HG03039 (cell line): ENCODE results near the gene SYNJ2.

Experiments
- ATAC-seq: cut with Tn5 transposase; IDR thresholded peaks from one replicate; pipeline ENCODE4 v1.9.1; 2021; ENCODE audit warnings: mild to moderate bottlenecking, moderate library complexity; ENCODE audit not compliant: unreplicated experiment

The SYNJ2 gene

GRCh38 chr6:158024566-158025297 is 43.1 kb downstream of the SYNJ2 start:
- ATAC-seq, result no peak

DNA sequence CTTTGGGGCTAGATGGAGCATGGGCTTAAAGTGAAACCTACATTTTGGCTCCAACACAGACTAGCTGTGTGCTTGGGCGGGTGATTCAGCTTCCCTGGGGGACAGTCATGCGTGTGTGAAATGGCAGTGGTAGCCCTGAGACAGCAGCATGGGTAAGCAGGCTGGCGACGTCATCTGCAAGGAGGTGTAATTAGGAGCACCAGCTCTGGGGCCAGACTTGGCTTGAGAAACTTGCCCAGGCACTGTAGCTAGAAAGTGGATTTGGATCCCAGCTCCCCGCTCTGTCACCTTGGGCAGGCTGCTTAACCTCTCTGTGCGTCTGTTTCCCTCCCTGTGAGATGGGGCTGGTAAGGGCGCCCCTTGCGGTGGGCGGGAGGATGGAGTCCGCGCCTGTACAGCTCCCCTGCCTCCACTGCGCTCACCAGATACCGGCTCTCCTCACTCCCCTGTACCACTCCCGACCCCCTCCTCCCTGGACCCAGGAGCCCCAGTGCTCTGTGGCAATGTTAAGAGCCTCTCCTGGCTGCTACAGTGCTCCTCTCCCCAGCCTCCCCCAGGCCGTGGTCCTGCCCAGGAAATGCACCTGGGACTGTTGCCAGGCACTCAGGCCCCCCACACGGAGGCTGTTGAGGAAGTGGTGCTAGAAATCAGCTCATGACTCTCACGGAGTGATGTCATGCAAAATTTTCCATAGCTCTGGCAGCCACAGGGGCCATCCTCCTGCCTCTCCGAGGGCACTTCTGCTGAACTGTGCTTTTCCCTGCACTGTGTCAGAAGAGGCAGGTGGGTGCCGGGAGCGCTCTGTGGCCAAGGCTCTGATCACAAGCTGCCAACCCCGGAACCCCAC is 44.6 kb downstream of the SYNJ2 start:
- peak; percentile 76 for ATAC-seq

- no peak for ATAC-seq
These were observed 45.4 kb downstream of the SYNJ2 start for GRCh38 chr6:158026901-158027589.

DNA sequence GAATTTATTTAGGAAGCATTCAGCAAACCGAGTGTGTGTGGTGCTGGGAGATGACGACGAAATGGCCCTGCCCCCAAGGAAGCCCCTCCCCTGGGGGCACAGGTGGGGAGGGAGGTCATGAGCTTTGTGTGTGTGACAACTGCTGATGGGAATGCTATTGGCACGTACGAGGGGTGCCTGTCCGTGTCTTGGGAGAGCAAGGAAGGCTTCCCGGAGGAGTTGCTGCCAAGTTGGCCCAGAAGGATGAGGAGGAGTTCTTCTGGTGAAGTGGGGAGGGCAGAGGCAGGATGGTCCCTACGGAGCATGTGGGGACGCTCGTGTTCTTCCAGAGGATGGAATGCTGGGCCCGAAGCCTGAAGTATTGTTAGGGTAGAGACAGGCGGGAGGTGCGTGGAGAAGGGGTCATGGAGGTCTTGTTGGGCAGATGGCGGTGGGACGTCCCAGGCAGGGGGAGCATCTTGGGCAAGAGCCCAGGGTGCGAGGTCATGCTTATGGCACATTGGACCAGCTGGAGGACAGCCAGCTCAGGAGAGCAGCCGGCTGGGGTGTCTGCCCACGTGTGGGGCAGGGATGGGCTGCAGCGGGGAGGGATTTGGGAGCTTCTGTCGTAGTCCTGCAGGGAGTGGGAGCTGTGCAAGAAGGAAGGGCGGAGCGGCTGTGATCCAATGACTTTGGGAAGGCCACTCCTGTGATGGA is 46.1 kb downstream of the SYNJ2 start:
- ATAC-seq, result no peak

- no peak for ATAC-seq
These were observed 46.8 kb downstream of the SYNJ2 start for GRCh38 chr6:158028421-158028820.

DNA sequence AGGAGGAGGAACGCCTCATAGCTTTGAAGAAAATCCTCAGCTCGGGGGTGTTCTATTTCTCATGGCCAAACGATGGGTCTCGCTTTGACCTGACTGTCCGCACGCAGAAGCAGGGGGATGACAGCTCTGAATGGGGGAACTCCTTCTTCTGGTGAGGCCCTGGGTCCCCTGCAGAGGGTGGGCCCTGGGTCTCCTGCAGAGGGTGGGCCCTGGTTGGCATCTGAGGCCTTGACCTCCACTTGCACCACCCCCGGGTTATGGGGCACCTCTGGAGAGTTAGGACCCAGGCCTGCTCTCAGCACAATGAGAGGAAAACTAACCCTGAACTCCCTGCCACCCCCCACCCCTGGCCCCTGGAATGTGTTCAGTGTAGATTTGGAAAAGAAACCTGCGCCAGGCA is 47.2 kb downstream of the SYNJ2 start:
- no peak for ATAC-seq

DNA sequence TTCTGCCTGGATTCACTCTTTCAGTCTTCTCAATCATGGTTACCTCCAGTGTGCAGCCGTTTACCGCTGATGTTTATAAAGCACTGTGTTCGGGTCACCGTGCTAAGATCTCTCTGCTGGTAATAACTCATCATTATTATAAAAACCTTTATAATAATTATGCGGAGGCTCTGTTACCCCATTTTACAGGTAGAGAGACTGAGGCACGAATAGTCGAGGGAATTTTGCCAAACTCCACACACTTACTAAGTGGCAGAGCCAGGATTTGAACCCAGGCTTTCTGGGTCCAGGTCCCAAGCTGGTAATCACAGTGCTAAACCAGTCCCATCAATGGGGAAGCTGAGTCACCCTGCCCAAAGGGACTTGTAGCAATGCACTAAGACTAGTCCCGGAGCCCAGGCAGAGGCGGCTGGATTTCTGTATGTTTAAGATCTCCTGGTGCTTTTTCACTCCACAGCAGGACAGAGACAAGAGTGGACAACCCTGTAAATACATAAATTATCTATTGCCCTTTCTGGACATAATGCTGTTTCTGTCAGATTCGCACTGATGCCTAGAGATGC is 48.1 kb downstream of the SYNJ2 start:
- no peak for ATAC-seq

DNA sequence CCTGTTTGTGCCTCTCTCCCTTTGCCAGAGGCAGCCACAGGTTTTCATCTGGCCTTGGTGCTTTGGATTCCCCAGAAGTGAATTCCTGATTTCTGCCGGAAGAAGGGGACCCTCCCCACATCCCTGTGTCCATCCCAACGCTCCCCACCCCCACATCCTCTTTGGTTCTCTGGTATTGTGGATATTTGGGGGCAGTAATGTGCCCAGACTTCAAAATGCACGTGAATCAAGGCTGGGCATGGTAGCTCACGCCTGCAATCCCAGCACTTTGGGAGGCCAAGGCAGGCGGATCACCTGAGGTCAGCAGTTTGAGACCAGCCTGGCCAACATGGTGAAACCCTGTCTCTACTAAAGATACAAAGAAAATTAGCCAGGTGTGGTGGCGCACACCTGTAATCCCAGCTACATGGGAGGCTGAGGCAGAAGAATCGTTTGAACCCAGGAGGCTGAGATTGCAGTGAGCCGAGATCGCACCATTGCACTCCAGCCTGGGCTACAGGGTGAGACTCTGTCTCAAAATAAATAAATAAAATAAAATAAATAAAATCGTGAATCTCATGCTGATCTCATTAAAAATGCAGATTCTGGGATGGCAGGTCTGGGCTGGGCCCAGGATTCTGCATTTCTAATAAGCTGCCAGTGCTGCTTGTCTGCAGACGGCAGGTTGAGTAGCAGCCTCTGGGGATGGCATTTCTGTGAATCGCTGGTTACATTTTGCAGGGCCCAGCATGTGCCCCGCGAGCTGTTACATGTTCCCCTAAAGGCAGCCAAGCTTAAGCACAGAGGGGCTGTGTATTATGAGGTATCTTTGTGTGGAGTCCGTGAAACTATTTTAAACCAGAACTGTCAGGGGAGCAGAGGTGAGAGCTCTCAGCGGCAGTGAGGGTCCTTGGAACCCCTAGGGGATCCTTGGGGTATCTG is 49.0 kb downstream of the SYNJ2 start:
- no peak for ATAC-seq

DNA sequence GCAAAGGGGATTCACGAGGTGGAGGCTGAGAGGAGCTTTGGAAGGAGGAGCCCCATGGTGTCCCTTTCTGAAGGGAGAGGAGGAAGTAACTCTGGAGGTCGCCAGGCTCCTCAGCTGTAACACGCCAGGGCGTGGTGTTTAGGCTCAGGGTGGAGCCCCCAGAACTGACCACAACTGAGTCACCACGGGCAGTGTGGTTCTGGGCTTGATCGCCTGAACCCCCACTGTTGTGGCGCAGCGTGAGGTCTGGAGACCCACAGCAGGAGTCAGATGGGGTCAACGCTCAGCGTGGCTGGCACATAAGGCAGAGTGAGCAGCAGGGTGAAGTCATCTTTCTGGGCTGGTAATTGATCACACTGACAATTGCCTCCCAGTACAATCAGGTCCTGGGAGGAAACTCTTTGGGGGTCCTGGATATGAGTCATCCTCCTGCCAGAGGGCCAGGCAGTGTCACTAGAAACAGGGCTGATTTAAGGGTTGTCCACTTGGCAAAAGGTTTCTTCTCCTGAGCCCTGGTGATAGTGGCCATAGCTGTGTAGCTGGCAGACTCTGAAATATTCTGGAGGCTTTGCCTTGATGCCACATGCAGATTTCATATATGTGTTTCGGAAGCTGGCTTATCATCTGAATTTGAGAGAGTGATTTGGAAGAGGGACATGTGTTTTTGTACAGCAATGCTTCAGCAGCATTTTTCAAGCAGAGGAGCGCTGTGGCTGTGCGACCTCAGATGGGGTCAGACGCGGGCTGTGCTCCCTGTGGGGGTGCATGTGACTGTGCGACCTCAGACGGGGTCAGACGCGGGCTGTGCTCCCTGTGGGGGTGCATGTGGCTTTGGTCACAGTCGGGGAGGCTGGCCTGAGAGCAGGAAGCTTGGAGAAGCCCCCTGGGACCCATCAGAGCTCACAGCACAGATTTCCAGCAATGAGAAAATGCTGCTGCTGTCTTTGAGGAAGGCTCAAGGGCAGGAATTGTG is 50.0 kb downstream of the SYNJ2 start:
- no peak for ATAC-seq

- ATAC-seq, result no peak
These were observed 50.7 kb downstream of the SYNJ2 start for GRCh38 chr6:158032354-158032733.

- ATAC-seq, result no peak
These were observed 51.6 kb downstream of the SYNJ2 start for GRCh38 chr6:158033077-158033750.

DNA sequence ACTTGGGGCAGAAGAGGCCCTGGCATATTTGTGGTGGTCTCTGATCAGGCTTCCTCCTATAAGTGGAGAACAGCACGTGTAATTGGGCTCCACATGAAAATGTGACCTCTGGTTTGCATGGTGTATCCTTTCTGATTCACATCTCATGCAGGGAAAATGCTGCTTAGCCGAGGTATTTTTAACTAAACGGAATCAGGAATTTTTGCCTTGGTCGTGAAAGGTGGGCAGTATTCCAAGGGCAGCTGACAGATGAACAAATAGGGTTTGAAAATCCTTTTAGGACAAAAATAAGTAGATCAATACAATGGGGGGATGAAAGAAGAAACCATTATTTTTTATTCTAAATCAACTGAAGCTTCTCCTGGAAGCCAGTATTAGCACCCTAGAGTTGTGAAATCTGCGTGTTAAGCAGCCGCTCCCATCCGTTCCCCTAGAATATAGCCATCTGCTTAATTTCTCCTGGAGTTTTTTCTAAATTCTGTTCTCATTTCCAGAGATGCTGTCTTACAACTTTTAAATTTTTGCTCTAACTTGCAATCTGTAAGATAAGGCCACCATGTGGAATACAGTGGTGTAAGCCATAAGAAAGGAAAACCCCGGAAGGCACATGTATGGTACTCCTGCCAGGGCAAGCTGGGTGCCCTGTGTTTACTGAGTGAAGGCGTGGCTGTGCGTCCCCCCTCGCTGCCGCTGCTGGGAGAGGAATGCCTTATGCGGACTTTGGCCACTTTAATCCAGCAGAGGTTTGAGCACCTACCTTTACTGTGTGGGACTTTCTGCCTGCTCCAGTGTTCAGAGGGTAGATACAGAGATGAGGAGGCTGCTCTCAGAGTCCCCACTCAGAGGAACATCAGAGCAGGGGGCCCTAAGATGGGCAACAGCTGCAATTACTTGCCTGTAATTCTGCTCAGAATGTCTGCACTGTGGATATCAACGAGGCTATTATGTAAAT is 52.4 kb downstream of the SYNJ2 start:
- ATAC-seq, result no peak

GRCh38 chr6:158036261-158036660 is 54.6 kb downstream of the SYNJ2 start:
- no peak for ATAC-seq

DNA sequence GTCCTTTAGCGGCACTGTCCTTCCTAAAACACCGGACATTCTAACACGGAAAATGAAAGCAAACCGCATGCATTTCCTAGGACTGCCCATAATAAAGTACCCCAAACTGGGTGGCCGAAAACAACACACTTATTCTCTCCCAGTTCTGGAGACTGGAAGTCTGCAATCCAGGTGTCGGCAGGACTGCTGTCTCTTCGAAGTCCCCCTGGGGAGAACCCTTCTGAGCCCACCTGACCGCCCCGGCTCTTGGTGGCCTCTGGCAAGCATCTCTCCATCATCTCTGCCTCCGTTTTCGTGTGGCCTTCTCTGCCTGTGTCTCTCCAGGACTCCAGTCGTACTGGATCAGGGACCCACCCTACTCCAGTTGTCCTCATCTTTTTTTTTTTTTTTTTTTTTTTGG is 55.4 kb downstream of the SYNJ2 start:
- ATAC-seq, result no peak

DNA sequence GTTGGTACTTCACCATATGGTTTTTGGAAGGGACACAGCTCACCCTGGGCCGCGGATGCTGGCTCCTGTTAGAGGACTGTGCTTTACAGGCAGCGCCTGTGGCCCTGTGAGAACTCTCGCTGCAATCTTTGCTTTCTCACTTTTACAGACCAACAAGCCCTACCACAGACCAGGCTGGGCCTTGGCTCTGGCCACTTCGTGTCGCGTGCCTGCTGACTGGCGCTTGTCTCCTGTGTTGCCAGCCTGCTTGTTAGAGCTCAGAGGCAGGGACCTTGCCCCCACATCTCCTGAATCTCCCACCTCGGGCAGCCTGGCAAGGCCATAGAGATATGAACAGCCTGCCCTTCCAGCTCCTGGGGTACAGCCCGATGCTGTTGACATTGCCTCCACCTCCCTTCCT is 56.1 kb downstream of the SYNJ2 start:
- no peak for ATAC-seq

- ATAC-seq, result no peak
These were observed 56.9 kb downstream of the SYNJ2 start for GRCh38 chr6:158038291-158039177.
